Neural progenitor cell (in vitro differentiated cells): ENCODE data around the gene PDAP1. TPM values are rescaled to one million over a fixed set of nuclear protein-coding genes. Genes with fewer than 3 reads are reported as not detected.

Source experiments
- DNase-seq: peaks from one replicate; pipeline ENCODE4 v3.0.0-alpha.2; 2016; ENCODE audit warnings: low spot score
- H2AFZ ChIP-seq: fragments of 200-600 bp; sonication (generic); replicated peaks from 2 replicates; pipeline ENCODE4 v1.6.1; 2016; ENCODE audit warnings: antibody characterized with exemption
- H3F3A ChIP-seq: fragments of 200-600 bp; sonication (generic); 2 replicates; pipeline ENCODE4 v1.6.1; 2016; ENCODE audit warnings: antibody characterized with exemption, low read depth
- H3K27ac ChIP-seq: fragments of 200-600 bp; sonication (generic); 2 replicates; pipeline ENCODE4 v1.5.1; 2016; ENCODE audit warnings: mild to moderate bottlenecking
- H3K27me3 ChIP-seq: fragments of 200-600 bp; sonication (generic); 2 replicates; pipeline ENCODE4 v1.6.1; 2016; ENCODE audit warnings: mild to moderate bottlenecking, moderate library complexity
- H3K36me3 ChIP-seq: fragments of 200-600 bp; sonication (generic); 2 replicates; pipeline ENCODE4 v1.5.1; 2016
- H3K4me1 ChIP-seq: fragments of 200-600 bp; sonication (generic); 2 replicates; pipeline ENCODE4 v1.6.1; 2016; ENCODE audit warnings: mixed run types
- H3K4me2 ChIP-seq: fragments of 200-600 bp; sonication (generic); 2 replicates; pipeline ENCODE4 v1.6.1; 2016
- H3K4me3 ChIP-seq: fragments of 200-600 bp; sonication (generic); 2 replicates; pipeline ENCODE4 v1.5.1; 2016
- H3K79me2 ChIP-seq: fragments of 200-600 bp; sonication (generic); 2 replicates; pipeline ENCODE4 v1.6.1; 2016; ENCODE audit warnings: low read depth
- H3K9ac ChIP-seq: fragments of 200-600 bp; sonication (generic); 2 replicates; pipeline ENCODE4 v1.6.1; 2016
- H3K9me3 ChIP-seq: fragments of 200-600 bp; sonication (generic); 2 replicates; pipeline ENCODE4 v1.5.1; 2016; ENCODE audit warnings: low read depth
- H4K20me1 ChIP-seq: fragments of 200-600 bp; sonication (generic); 2 replicates; pipeline ENCODE4 v1.6.1; 2016; ENCODE audit warnings: low read depth
- H3K27ac Mint-ChIP-seq: 3 replicates; pipeline ENCODE4 v1.8.0; 2021; ENCODE audit warnings: mixed read lengths
- H3K27me3 Mint-ChIP-seq: 2 replicates; pipeline ENCODE4 v1.8.0; 2022; ENCODE audit warnings: low read depth, mild to moderate bottlenecking, inconsistent platforms, moderate library complexity, mixed read lengths; ENCODE audit not compliant: insufficient read depth
- H3K36me3 Mint-ChIP-seq: 3 replicates; pipeline ENCODE4 v1.8.0; 2021; ENCODE audit warnings: mixed read lengths
- H3K4me1 Mint-ChIP-seq: 3 replicates; pipeline ENCODE4 v1.8.0; 2021; ENCODE audit warnings: mixed read lengths
- H3K4me3 Mint-ChIP-seq: 3 replicates; pipeline ENCODE4 v1.8.0; 2021; ENCODE audit warnings: mild to moderate bottlenecking, moderate library complexity, mixed read lengths
- H3K9me3 Mint-ChIP-seq: 3 replicates; pipeline ENCODE4 v1.8.0; 2020; ENCODE audit warnings: mixed read lengths
- EZH2 ChIP-seq: fragments of 200-600 bp; sonication (generic); IDR thresholded peaks from 2 replicates; pipeline ENCODE4 v1.6.1; 2017; ENCODE audit warnings: antibody characterized with exemption, mild to moderate bottlenecking, moderate library complexity
- EZH2phosphoT487 ChIP-seq: fragments of 200-600 bp; sonication (generic); IDR thresholded peaks from 2 replicates; pipeline ENCODE4 v1.6.1; 2017; ENCODE audit warnings: antibody characterized with exemption
- total RNA-seq: library from RNA; depleted of rRNA; stranded (reverse); fragments of >200 nt; gene quantifications from 2 replicates; pipeline ENCODE4 v1.2.3, GENCODE V29; 2015; ENCODE audit warnings: low replicate concordance
- TF ChIP-seq, protein P1 (sequence below): fragments of 200-600 bp; sonication (generic); IDR thresholded peaks from 2 replicates; pipeline ENCODE4 v1.5.1; 2017; ENCODE audit warnings: antibody characterized with exemption, mild to moderate bottlenecking

Gene PDAP1
- total RNA-seq, 1 donor from 2014 or later, result 136 TPM

DNA sequence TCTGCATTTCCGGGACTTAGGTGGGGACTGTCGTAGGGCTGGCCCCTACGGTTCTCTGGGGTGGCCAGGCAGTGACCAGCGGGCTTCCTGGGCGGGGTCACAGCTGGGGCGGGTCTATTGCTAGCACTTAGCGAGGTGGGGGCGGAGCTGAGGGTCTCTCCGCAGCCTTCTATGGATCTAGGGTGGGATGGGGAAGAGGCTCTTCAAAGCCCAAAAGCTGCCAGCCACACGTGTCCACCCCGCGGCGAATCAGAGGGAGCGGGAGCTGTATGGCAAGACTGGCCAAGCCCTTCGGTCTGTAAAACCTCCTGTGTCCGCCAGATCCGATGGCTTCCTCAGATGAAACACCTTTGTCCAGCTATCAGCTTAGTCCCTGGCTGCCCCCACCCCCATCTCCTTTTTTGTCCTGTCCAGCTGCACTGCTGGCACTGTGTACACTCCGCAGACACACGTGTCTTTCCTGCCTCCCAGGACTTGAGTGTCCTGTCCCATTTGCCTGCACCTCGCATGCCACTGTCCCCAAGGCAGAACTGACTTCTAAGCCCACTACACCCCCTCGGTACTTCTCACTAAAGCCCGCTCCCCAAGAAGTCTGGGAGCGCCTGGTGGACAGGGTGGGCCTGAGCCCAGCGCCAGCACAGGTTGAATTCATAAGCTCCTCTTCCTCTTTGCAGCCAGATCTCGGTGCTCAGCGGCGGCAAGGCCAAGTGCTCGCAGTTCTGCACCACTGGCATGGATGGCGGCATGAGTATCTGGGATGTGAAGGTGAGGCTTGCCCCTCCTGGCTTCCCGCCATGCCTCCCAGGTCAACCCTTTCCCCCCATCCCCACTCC is 14.8 kb downstream of the PDAP1 start:
- H3K27me3 Mint-ChIP-seq, result peaks cover 6% of the 10 kb centered on the region
- Histone ChIP-seq H3K79me2 (no peaks in the 10 kb centered on the region), H2AFZ (peak overlapping the region; percentile 53), H3K4me1 (peaks cover 8% of the 10 kb centered on the region), H3K27ac (peak overlapping the region; percentile 62), H3K36me3 (no peaks in the 10 kb centered on the region), H3K4me2 (peak overlapping the region; percentile 77), H3K4me3 (peak overlapping the region; percentile 62), H3F3A (peaks cover 53% of the 10 kb centered on the region), H4K20me1 (peaks cover 24% of the 10 kb centered on the region), H3K9ac (no peak overlapping the region), H3K27me3 (no peaks in the 10 kb centered on the region), H3K9me3 (no peaks in the 10 kb centered on the region)
- peak overlapping the region; percentile 74 for H3K27ac Mint-ChIP-seq
- H3K36me3 Mint-ChIP-seq, result peaks cover 12% of the 10 kb centered on the region
- H3K4me1 Mint-ChIP-seq, result peaks cover 10% of the 10 kb centered on the region
- DNase-seq, result peak; percentile 95
- no peaks in the 10 kb centered on the region for H3K9me3 Mint-ChIP-seq
- TF ChIP-seq, protein P1, sequence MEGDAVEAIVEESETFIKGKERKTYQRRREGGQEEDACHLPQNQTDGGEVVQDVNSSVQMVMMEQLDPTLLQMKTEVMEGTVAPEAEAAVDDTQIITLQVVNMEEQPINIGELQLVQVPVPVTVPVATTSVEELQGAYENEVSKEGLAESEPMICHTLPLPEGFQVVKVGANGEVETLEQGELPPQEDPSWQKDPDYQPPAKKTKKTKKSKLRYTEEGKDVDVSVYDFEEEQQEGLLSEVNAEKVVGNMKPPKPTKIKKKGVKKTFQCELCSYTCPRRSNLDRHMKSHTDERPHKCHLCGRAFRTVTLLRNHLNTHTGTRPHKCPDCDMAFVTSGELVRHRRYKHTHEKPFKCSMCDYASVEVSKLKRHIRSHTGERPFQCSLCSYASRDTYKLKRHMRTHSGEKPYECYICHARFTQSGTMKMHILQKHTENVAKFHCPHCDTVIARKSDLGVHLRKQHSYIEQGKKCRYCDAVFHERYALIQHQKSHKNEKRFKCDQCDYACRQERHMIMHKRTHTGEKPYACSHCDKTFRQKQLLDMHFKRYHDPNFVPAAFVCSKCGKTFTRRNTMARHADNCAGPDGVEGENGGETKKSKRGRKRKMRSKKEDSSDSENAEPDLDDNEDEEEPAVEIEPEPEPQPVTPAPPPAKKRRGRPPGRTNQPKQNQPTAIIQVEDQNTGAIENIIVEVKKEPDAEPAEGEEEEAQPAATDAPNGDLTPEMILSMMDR, result no peak
- no peak for TF ChIP-seq EZH2phosphoT487
- peak overlapping the region; percentile 93 for H3K4me3 Mint-ChIP-seq

DNA sequence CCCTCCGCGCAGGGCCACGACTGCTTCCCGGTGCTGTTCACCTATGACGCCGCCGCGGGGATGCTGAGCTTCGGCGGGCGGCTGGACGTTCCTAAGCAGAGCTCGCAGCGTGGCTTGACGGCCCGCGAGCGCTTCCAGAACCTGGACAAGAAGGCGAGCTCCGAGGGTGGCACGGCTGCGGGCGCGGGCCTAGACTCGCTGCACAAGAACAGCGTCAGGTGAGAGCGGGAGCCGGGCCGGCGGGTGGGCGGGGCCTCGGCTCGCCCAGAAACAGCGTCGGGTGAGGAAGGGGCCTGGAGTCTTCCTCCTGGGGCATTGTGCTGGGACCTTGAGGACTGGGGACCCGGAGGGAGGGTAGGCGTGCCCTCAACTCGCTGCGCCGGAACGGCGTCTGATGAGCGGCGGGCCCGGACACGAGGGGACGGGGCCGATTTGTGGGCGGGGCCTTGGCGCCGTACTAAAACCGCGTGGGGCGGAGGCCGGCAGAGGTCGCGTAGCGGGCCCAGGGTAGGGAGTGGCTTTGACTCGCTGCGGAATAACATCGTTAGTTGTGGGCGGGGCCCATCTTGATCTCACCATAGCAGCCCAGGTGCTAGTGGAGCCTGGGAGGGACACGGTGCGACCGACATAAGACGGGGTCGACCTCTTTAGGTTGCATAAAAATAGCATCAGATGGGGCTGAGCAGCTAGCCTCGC is 15.6 kb downstream of the PDAP1 start:
- H3K79me2 ChIP-seq, result no peaks in the 10 kb centered on the region
- H4K20me1 ChIP-seq, result peaks cover 22% of the 10 kb centered on the region
- H3K27ac ChIP-seq, result no peak overlapping the region
- H3K4me2 ChIP-seq, result peak overlapping the region; percentile 77
- peaks cover 8% of the 10 kb centered on the region for H3K4me1 ChIP-seq
- no peak overlapping the region for H3K9ac ChIP-seq
- H3K27me3 ChIP-seq, result no peaks in the 10 kb centered on the region
- peak overlapping the region; percentile 74 for H3K27ac Mint-ChIP-seq
- H3F3A ChIP-seq, result peaks cover 53% of the 10 kb centered on the region
- H3K27me3 Mint-ChIP-seq, result peaks cover 6% of the 10 kb centered on the region
- no peaks in the 10 kb centered on the region for H3K9me3 Mint-ChIP-seq
- H3K4me3 ChIP-seq, result peak overlapping the region; percentile 62
- H3K36me3 ChIP-seq, result no peaks in the 10 kb centered on the region
- no peaks in the 10 kb centered on the region for H3K9me3 ChIP-seq
- peak overlapping the region; percentile 53 for H2AFZ ChIP-seq
- peak overlapping the region; percentile 93 for H3K4me3 Mint-ChIP-seq
- TF ChIP-seq EZH2phosphoT487 (no peak), EZH2 (no peak)
- TF ChIP-seq, protein P1, result no peak
- DNase-seq, result peak; percentile 90
- H3K4me1 Mint-ChIP-seq, result peaks cover 10% of the 10 kb centered on the region
- peaks cover 6% of the 10 kb centered on the region for H3K36me3 Mint-ChIP-seq

GRCh38 chr7:99392046-99392445 is 16.4 kb downstream of the PDAP1 start:
- TF ChIP-seq EZH2phosphoT487 (no peak), EZH2 (no peak)
- TF ChIP-seq, protein P1, result no peak
- peaks cover 51% of the 10 kb centered on the region for H3F3A ChIP-seq
- peak overlapping the region; percentile 62 for H3K4me3 ChIP-seq
- DNase-seq, result no peak
- no peak overlapping the region for H3K27ac Mint-ChIP-seq
- H3K9ac ChIP-seq, result no peak overlapping the region
- H3K9me3 ChIP-seq, result no peaks in the 10 kb centered on the region
- peak overlapping the region; percentile 77 for H3K4me2 ChIP-seq
- peaks cover 8% of the 10 kb centered on the region for H3K4me1 ChIP-seq
- H3K36me3 Mint-ChIP-seq, result peaks cover 5% of the 10 kb centered on the region
- H3K79me2 ChIP-seq, result no peaks in the 10 kb centered on the region
- H2AFZ ChIP-seq, result no peak overlapping the region
- no peaks in the 10 kb centered on the region for H3K36me3 ChIP-seq
- peak overlapping the region; percentile 67 for H3K4me3 Mint-ChIP-seq
- peaks cover 10% of the 10 kb centered on the region for H3K4me1 Mint-ChIP-seq
- H3K27me3 Mint-ChIP-seq, result peaks cover 6% of the 10 kb centered on the region
- H3K27ac ChIP-seq, result no peak overlapping the region
- no peaks in the 10 kb centered on the region for H3K27me3 ChIP-seq
- peaks cover 19% of the 10 kb centered on the region for H4K20me1 ChIP-seq
- H3K9me3 Mint-ChIP-seq, result no peaks in the 10 kb centered on the region
